ENCODE measurements around the gene CHST6. TPM values are rescaled to one million over a fixed set of nuclear protein-coding genes. Genes with fewer than 3 reads are reported as not detected.

CHST6 gene
- total and polyA plus RNA-seq, 9 of the 15 experiments (the other 6 are each of a cell fraction or from before 2014, with no cell fraction given), result 0.01 to 0.05 (median 0.02) TPM; not detected in 6

DNA sequence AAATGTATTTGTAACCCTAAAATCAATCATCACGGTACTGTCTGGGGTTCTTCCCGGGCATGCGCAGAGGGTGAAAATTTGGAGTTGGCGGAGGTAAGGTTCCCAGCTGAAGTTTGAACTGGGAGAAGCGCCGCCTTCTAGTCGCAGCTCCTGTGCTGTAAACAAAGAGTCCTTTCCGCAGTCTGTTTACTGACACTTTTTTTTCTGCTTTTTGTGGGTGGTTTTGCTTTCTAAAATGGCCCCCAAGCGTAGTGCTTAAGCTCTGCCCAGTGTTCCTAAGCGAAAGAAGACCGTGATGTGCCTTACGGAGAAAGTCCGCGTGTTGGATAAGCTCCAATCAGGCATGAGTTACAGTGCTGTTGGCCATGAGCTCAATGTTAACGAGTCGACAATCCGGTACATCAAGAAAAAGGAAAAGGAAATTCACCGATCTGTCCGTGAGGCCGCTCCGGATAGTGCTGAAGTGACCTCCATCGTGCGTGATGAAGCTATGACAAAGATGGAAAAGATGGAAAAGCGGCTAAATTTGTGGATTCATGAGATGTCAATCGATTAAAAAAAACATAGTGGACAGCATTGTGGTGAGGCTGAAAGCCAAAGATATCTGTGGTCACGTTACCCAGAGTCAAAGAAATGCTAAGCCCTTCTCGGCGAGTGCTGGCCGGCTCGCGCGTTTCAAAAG, 61.4 kb downstream of the CHST6 start (continued):
- TF ChIP-seq C11orf30 (IDR thresholded peaks at IDR 0.05; ENCODE audit: low read depth) (no peak), ZNF133 (CRISPR knock-in tag; IDR thresholded peaks at IDR 0.05) (no peak), ZNF384 (IDR thresholded peaks at IDR 0.05; ENCODE audit: low read depth, low read length) (no peak), ZNF124 (CRISPR knock-in tag; IDR thresholded peaks at IDR 0.05) (no peak), YBX1 (IDR thresholded peaks at IDR 0.05) (no peak), PRMT5 (CRISPR knock-in tag; IDR thresholded peaks at IDR 0.05) (no peak), FOXP1 (CRISPR knock-in tag; IDR thresholded peaks at IDR 0.05) (peak; percentile 74; the same call in 1 of the 2 replicates), ETV6 (IDR thresholded peaks at IDR 0.05; ENCODE audit: borderline replicate concordance in 1 of 2, low read depth in 2 of 2, low read length in 1 of 2) (no peak), ETV6 (CRISPR knock-in tag; IDR thresholded peaks at IDR 0.05; ENCODE audit: borderline replicate concordance) (no peak), TAF7 (tag; IDR thresholded peaks at IDR 0.05) (peak; percentile 95), THRAP3 (IDR thresholded peaks at IDR 0.05; ENCODE audit: borderline replicate concordance) (no peak), CEBPZ (IDR thresholded peaks at IDR 0.05; ENCODE audit: borderline replicate concordance, low read depth, low read length) (no peak), JUNB (CRISPR knock-in tag; conservative IDR thresholded peaks at IDR 0.05) (no peak), TCF3 (CRISPR knock-in tag; IDR thresholded peaks at IDR 0.05) (peak; percentile 34), MYNN (IDR thresholded peaks at IDR 0.05) (no peak), MYNN (CRISPR knock-in tag; IDR thresholded peaks at IDR 0.05) (no peak)
- TF ChIP-seq, protein P1, sequence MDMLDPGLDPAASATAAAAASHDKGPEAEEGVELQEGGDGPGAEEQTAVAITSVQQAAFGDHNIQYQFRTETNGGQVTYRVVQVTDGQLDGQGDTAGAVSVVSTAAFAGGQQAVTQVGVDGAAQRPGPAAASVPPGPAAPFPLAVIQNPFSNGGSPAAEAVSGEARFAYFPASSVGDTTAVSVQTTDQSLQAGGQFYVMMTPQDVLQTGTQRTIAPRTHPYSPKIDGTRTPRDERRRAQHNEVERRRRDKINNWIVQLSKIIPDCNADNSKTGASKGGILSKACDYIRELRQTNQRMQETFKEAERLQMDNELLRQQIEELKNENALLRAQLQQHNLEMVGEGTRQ (CRISPR knock-in tag; IDR thresholded peaks at IDR 0.05), result peak; percentile 47
- TF ChIP-seq, protein P2, sequence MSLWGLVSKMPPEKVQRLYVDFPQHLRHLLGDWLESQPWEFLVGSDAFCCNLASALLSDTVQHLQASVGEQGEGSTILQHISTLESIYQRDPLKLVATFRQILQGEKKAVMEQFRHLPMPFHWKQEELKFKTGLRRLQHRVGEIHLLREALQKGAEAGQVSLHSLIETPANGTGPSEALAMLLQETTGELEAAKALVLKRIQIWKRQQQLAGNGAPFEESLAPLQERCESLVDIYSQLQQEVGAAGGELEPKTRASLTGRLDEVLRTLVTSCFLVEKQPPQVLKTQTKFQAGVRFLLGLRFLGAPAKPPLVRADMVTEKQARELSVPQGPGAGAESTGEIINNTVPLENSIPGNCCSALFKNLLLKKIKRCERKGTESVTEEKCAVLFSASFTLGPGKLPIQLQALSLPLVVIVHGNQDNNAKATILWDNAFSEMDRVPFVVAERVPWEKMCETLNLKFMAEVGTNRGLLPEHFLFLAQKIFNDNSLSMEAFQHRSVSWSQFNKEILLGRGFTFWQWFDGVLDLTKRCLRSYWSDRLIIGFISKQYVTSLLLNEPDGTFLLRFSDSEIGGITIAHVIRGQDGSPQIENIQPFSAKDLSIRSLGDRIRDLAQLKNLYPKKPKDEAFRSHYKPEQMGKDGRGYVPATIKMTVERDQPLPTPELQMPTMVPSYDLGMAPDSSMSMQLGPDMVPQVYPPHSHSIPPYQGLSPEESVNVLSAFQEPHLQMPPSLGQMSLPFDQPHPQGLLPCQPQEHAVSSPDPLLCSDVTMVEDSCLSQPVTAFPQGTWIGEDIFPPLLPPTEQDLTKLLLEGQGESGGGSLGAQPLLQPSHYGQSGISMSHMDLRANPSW (CRISPR knock-in tag; IDR thresholded peaks at IDR 0.05), result 0 out of 2 replicates have a peak, but pooled peaks have one; percentile 4
- TF ChIP-seq, protein P3, sequence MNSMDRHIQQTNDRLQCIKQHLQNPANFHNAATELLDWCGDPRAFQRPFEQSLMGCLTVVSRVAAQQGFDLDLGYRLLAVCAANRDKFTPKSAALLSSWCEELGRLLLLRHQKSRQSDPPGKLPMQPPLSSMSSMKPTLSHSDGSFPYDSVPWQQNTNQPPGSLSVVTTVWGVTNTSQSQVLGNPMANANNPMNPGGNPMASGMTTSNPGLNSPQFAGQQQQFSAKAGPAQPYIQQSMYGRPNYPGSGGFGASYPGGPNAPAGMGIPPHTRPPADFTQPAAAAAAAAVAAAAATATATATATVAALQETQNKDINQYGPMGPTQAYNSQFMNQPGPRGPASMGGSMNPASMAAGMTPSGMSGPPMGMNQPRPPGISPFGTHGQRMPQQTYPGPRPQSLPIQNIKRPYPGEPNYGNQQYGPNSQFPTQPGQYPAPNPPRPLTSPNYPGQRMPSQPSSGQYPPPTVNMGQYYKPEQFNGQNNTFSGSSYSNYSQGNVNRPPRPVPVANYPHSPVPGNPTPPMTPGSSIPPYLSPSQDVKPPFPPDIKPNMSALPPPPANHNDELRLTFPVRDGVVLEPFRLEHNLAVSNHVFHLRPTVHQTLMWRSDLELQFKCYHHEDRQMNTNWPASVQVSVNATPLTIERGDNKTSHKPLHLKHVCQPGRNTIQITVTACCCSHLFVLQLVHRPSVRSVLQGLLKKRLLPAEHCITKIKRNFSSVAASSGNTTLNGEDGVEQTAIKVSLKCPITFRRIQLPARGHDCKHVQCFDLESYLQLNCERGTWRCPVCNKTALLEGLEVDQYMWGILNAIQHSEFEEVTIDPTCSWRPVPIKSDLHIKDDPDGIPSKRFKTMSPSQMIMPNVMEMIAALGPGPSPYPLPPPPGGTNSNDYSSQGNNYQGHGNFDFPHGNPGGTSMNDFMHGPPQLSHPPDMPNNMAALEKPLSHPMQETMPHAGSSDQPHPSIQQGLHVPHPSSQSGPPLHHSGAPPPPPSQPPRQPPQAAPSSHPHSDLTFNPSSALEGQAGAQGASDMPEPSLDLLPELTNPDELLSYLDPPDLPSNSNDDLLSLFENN (IDR thresholded peaks at IDR 0.05; ENCODE audit: low read depth in 2 of 2, low read length in 2 of 2), result no peak

Data from K562 (cell line).